ENCODE results near the gene IRAK2. TPM values are rescaled to one million over a fixed set of nuclear protein-coding genes. Genes with fewer than 3 reads are reported as not detected.

The IRAK2 gene
- total and polyA plus RNA-seq, 3 experiments from 2014 or later = 5.0 to 10.3 (median 5.1) TPM

- ChIA-PET CTCF (interaction anchor here (0.7 to 2.7 kb wide), 5 partner anchors 21 to 34 kb away, joined by 3 to 13 read pairs (median 3); partner anchors contain the start of gene IRAK2), POLR2A (no interaction called here)
- Histone ChIP-seq H3K4me1 (ENCODE audit: insufficient read depth, low read length) (peaks cover 61% of the 10 kb centered on the region), H3K27me3 (ENCODE audit: insufficient read depth, low read length, poor library complexity, severe bottlenecking) (no peaks in the 10 kb centered on the region), H3K27ac (ENCODE audit: low read depth, low read length) (peak overlapping the region; percentile 48), H3K9me3 (ENCODE audit: low read length) (no peaks in the 10 kb centered on the region), H3K36me3 (ENCODE audit: insufficient read depth, low read length) (no peaks in the 10 kb centered on the region), H3K4me3 (ENCODE audit: low read length) (peak overlapping the region; percentile 42)
- Mint-ChIP-seq H3K9me3 (no peaks in the 10 kb centered on the region), H3K27ac (peak overlapping the region; percentile 81 to 100 (median 95)), H3K4me1 (peaks cover 56 to 69% (median 65%) of the 10 kb centered on the region in 3 donors), H3K4me3 (peak overlapping the region; percentile 13 to 82 (median 71)), H3K27me3 (no peaks in the 10 kb centered on the region), H3K36me3 (peaks cover 8 to 21% (median 11%) of the 10 kb centered on the region in 3 donors)
- DNase-seq = peak; percentile 51 to 80 (median 61)
Observed at GRCh38 chr3:10198761-10199649, 34.3 kb downstream of the IRAK2 start.

- Histone ChIP-seq H3K27ac (ENCODE audit: low read depth, low read length) (no peak overlapping the region), H3K36me3 (ENCODE audit: insufficient read depth, low read length) (no peaks in the 10 kb centered on the region), H3K4me1 (ENCODE audit: insufficient read depth, low read length) (peaks cover 7% of the 10 kb centered on the region), H3K9me3 (ENCODE audit: low read length) (no peaks in the 10 kb centered on the region), H3K4me3 (ENCODE audit: low read length) (no peak overlapping the region), H3K27me3 (ENCODE audit: insufficient read depth, low read length, poor library complexity, severe bottlenecking) (no peaks in the 10 kb centered on the region)
- no peak for DNase-seq
- Mint-ChIP-seq H3K27me3 (no peaks in the 10 kb centered on the region), H3K9me3 (no peaks in the 10 kb centered on the region), H3K4me1 (peaks cover 16 to 23% (median 21%) of the 10 kb centered on the region in 3 donors), H3K27ac (no peak overlapping the region), H3K4me3 (no peak overlapping the region), H3K36me3 (peaks cover 11 to 40% (median 13%) of the 10 kb centered on the region in 3 donors)
- CTCF ChIA-PET = interaction anchor here (1.3 to 2.9 kb wide), 5 partner anchors 9 to 18 kb away, joined by 3 to 9 read pairs (median 5); no protein-coding TSS in a partner anchor
- POLR2A ChIA-PET = no interaction called here
Observed at GRCh38 chr3:10204921-10205320, 40.2 kb downstream of the IRAK2 start.

DNA sequence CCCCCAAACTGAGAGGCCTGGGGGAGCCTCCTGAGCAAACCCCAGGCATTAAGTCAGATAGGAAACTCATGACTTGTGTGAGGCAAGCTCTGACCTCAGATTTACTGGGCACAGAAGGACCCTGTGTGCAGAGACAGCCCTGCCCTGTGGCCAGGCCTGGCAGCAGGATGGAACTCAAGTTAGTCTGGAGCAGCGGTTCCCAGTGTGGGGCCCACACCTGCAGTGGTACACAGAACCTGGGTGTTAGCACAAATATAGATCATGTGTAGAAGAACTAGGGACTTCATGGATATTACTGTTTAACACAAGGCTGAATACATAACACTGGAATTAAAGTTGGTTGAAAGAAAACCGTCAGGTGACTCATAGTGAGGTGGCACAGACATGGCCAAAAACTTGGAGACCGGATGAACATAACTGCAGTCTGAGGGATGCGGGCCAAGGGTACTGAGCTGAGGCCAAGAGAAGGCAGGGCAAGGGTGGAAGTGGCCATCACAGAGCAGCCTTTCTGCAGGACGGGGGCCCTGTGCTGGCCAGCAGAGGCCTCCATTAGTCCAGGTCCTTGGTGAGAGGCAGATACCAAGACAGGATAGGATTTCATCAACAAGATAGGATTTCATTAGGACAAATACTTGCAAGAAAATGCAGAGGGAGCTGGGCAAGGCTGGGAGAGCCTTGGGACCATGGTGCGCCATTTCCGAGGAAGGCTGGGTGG is 40.9 kb downstream of the IRAK2 start:
- no peak overlapping the region for H3K27ac ChIP-seq (ENCODE audit: low read depth, low read length)
- no peaks in the 10 kb centered on the region for H3K9me3 ChIP-seq (ENCODE audit: low read length)
- no peak overlapping the region for H3K4me3 Mint-ChIP-seq
- no peaks in the 10 kb centered on the region for H3K9me3 Mint-ChIP-seq
- no peaks in the 10 kb centered on the region for H3K27me3 Mint-ChIP-seq
- no peaks in the 10 kb centered on the region for H3K36me3 ChIP-seq (ENCODE audit: insufficient read depth, low read length)
- ChIA-PET CTCF (interaction anchor here (0.9 to 2.9 kb wide), 4 partner anchors 9 to 17 kb away, joined by 3 to 9 read pairs (median 6); no protein-coding TSS in a partner anchor), POLR2A (interaction anchor here (0.6 kb wide), 1 partner anchor 21 kb away, joined by 7 read pairs; no protein-coding TSS in a partner anchor)
- DNase-seq = no peak
- peak overlapping the region in 5 of 8 donors; percentile 22 to 90 (median 66) for H3K27ac Mint-ChIP-seq
- peaks cover 11 to 42% (median 13%) of the 10 kb centered on the region in 3 donors for H3K36me3 Mint-ChIP-seq
- H3K4me1 ChIP-seq (ENCODE audit: insufficient read depth, low read length) = peaks cover under 1% of the 10 kb centered on the region
- peaks cover 16 to 20% (median 19%) of the 10 kb centered on the region in 3 donors for H3K4me1 Mint-ChIP-seq
- no peak overlapping the region for H3K4me3 ChIP-seq (ENCODE audit: low read length)
- H3K27me3 ChIP-seq (ENCODE audit: insufficient read depth, low read length, poor library complexity, severe bottlenecking) = no peaks in the 10 kb centered on the region

DNA sequence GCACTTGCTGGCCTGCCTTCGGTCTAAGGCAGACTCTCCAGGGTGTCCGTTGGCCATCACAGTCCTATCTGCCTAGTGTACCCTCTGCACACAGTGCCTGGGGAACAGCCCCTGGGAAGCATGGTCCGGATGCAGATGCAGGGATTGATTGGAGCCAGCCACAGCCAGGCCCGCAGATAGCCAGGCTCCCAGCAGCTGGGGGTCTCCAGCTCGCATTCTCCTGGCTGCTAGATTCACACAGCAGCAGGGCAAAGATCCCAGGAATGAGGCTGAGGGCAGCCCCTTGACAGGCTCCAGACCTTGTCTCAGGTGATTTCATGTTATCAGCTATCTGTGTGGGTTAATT is 41.4 kb downstream of the IRAK2 start:
- POLR2A ChIA-PET = interaction anchor here (0.6 kb wide), 1 partner anchor 20 kb away, joined by 7 read pairs; no protein-coding TSS in a partner anchor
- H3K4me1 ChIP-seq (ENCODE audit: insufficient read depth, low read length) = no peaks in the 10 kb centered on the region
- Mint-ChIP-seq H3K27me3 (no peaks in the 10 kb centered on the region), H3K9me3 (no peaks in the 10 kb centered on the region), H3K4me3 (no peak overlapping the region), H3K36me3 (peaks cover 7 to 36% (median 10%) of the 10 kb centered on the region in 3 donors), H3K4me1 (peaks cover 14 to 15% (median 15%) of the 10 kb centered on the region in 3 donors), H3K27ac (no peak overlapping the region)
- CTCF ChIA-PET = interaction anchor here (0.9 kb wide), 1 partner anchor 8 kb away, joined by 3 read pairs; no protein-coding TSS in a partner anchor
- no peak for DNase-seq
- no peak overlapping the region for H3K4me3 ChIP-seq (ENCODE audit: low read length)
- H3K27ac ChIP-seq (ENCODE audit: low read depth, low read length) = no peak overlapping the region
- H3K27me3 ChIP-seq (ENCODE audit: insufficient read depth, low read length, poor library complexity, severe bottlenecking) = no peaks in the 10 kb centered on the region
- no peaks in the 10 kb centered on the region for H3K36me3 ChIP-seq (ENCODE audit: insufficient read depth, low read length)
- H3K9me3 ChIP-seq (ENCODE audit: low read length) = no peaks in the 10 kb centered on the region

DNA sequence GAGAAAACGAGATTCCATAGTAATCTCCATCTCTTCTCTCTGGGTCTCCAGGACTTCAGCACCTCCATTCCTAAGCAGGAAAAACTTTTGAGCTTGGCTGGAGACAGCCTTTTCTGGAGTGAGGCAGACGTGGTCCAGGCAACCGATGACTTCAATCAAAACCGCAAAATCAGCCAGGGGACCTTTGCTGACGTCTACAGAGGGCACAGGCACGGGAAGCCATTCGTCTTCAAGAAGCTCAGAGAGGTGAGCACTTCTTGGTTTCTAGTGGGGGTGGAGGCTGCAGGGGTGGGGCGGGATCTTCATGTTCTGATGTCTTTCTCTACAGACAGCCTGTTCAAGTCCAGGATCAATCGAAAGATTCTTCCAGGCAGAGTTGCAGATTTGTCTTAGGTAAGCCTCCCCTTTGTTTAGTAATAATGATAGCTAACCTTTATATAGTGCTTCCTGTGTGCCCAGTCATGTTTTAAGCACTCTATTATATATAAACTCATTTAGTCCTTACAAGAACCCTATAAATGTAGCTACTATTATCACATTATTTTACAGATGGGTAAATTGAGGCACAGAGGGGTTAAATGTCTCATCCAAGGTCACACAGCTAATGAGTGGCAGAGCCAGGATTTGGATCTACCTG is 48.6 kb downstream of the IRAK2 start:
- H3K4me1 ChIP-seq (ENCODE audit: insufficient read depth, low read length) = no peaks in the 10 kb centered on the region
- ChIA-PET CTCF (interaction anchor here (1.2 kb wide), 1 partner anchor 9 kb away, joined by 5 read pairs; no protein-coding TSS in a partner anchor), POLR2A (no interaction called here)
- H3K36me3 ChIP-seq (ENCODE audit: insufficient read depth, low read length) = no peaks in the 10 kb centered on the region
- H3K9me3 Mint-ChIP-seq = no peaks in the 10 kb centered on the region
- H3K4me3 ChIP-seq (ENCODE audit: low read length) = no peak overlapping the region
- peak overlapping the region in 1 of 8 donors; percentile 72 for H3K27ac Mint-ChIP-seq
- H3K4me3 Mint-ChIP-seq = no peak overlapping the region
- no peaks in the 10 kb centered on the region for H3K27me3 Mint-ChIP-seq
- peaks cover 2 to 5% (median 4%) of the 10 kb centered on the region in 3 donors for H3K4me1 Mint-ChIP-seq
- peaks cover 13 to 53% (median 31%) of the 10 kb centered on the region in 3 donors for H3K36me3 Mint-ChIP-seq
- H3K9me3 ChIP-seq (ENCODE audit: low read length) = no peaks in the 10 kb centered on the region
- H3K27ac ChIP-seq (ENCODE audit: low read depth, low read length) = no peak overlapping the region
- DNase-seq = no peak
- no peaks in the 10 kb centered on the region for H3K27me3 ChIP-seq (ENCODE audit: insufficient read depth, low read length, poor library complexity, severe bottlenecking)

DNA sequence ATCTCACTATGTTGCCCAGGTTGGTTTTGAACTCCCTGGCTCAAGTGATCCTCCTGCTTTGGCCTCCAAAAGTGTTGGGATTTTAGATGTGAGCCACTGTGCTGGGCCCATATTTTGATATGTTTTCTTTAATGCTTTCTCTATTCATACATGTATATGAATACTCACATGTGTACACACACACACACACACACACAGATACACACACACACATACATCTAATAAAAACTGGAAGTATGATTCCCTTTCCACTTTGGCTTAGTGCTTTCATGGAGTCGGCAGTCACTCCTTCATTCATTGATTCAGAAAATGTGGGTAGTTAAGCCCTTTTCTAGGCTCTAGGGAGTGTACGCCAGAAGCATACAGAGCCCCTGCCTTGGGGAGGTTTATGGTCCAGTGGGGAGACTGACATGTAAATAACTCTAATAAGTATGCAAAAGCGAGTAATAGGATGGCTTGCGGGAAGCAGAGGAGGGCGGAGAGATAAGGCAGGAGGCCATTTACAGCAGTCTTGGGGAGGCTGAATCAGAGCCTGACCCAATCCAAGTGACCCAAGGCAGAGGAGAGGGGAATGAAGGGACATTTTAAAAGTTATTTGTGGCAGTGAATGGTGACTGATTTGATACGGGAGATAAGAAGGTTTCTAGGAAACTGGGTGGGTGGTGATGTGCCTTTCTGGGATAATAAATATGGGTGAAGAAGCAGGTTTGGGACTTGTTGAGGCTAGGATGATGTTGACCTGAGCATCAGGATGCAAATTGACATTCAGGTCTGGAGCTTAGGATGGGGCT is 51.1 kb downstream of the IRAK2 start:
- Histone ChIP-seq H3K4me3 (ENCODE audit: low read length) (no peak overlapping the region), H3K4me1 (ENCODE audit: insufficient read depth, low read length) (no peaks in the 10 kb centered on the region), H3K9me3 (ENCODE audit: low read length) (no peaks in the 10 kb centered on the region), H3K27ac (ENCODE audit: low read depth, low read length) (no peak overlapping the region), H3K27me3 (ENCODE audit: insufficient read depth, low read length, poor library complexity, severe bottlenecking) (no peaks in the 10 kb centered on the region), H3K36me3 (ENCODE audit: insufficient read depth, low read length) (no peaks in the 10 kb centered on the region)
- ChIA-PET CTCF (no interaction called here), POLR2A (interaction anchor here (0.7 kb wide), 1 partner anchor 21 kb away, joined by 3 read pairs; no protein-coding TSS in a partner anchor)
- Mint-ChIP-seq H3K27ac (peak overlapping the region in 5 of 8 donors; percentile 0 to 83 (median 51)), H3K9me3 (no peaks in the 10 kb centered on the region), H3K4me1 (peaks cover 9 to 19% (median 15%) of the 10 kb centered on the region in 3 donors), H3K4me3 (no peak overlapping the region), H3K27me3 (no peaks in the 10 kb centered on the region), H3K36me3 (peaks cover 13 to 53% (median 27%) of the 10 kb centered on the region in 3 donors)
- no peak for DNase-seq

GRCh38 chr3:10217359-10217758 is 52.6 kb downstream of the IRAK2 start:
- no peaks in the 10 kb centered on the region for H3K27me3 Mint-ChIP-seq
- no peak for DNase-seq
- H3K9me3 ChIP-seq (ENCODE audit: low read length) = no peaks in the 10 kb centered on the region
- no peak overlapping the region for H3K27ac ChIP-seq (ENCODE audit: low read depth, low read length)
- H3K4me3 ChIP-seq (ENCODE audit: low read length) = no peak overlapping the region
- H3K27ac Mint-ChIP-seq = peak overlapping the region in 4 of 8 donors; percentile 46 to 85 (median 67)
- ChIA-PET CTCF (interaction anchor here (0.8 kb wide), 1 partner anchor 53 kb away, joined by 4 read pairs; the partner anchor contains the start of gene IRAK2), POLR2A (interaction anchor here (0.6 kb wide), 1 partner anchor 59 kb away, joined by 3 read pairs; no protein-coding TSS in a partner anchor)
- no peak overlapping the region for H3K4me3 Mint-ChIP-seq
- peaks cover 14 to 31% (median 21%) of the 10 kb centered on the region in 3 donors for H3K4me1 Mint-ChIP-seq
- no peaks in the 10 kb centered on the region for H3K4me1 ChIP-seq (ENCODE audit: insufficient read depth, low read length)
- H3K9me3 Mint-ChIP-seq = no peaks in the 10 kb centered on the region
- H3K36me3 Mint-ChIP-seq = peaks cover 13 to 52% (median 26%) of the 10 kb centered on the region in 3 donors
- H3K36me3 ChIP-seq (ENCODE audit: insufficient read depth, low read length) = no peaks in the 10 kb centered on the region
- no peaks in the 10 kb centered on the region for H3K27me3 ChIP-seq (ENCODE audit: insufficient read depth, low read length, poor library complexity, severe bottlenecking)
